ENCODE measurements around the gene CD244.

DNA sequence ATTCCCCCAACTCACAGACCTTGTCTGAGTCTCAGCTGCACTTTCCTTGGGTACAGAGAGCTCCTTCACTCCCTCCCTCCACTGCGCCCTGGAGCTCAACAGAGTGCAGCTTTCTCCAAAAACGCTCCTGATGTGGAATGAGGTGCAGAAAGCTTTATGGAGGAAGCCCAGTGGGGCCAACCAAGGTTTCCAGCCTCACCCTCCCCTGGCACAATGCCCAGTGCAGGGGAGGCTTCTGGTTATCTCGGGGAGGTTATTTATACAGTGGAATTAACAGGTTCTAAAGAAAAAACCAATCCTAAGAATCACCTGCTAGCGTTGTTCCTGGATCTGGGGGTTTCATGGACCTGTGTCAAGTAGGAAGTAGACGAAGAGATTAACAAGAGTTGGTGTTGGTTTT, 22.4 kb upstream of the CD244 start, which contains the start of gene ITLN1:
- no peak for TF ChIP-seq POLR2A (IDR thresholded peaks at IDR 0.05)
- TF ChIP-seq, protein P1, sequence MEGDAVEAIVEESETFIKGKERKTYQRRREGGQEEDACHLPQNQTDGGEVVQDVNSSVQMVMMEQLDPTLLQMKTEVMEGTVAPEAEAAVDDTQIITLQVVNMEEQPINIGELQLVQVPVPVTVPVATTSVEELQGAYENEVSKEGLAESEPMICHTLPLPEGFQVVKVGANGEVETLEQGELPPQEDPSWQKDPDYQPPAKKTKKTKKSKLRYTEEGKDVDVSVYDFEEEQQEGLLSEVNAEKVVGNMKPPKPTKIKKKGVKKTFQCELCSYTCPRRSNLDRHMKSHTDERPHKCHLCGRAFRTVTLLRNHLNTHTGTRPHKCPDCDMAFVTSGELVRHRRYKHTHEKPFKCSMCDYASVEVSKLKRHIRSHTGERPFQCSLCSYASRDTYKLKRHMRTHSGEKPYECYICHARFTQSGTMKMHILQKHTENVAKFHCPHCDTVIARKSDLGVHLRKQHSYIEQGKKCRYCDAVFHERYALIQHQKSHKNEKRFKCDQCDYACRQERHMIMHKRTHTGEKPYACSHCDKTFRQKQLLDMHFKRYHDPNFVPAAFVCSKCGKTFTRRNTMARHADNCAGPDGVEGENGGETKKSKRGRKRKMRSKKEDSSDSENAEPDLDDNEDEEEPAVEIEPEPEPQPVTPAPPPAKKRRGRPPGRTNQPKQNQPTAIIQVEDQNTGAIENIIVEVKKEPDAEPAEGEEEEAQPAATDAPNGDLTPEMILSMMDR (IDR thresholded peaks at IDR 0.05), result no peak
